Measurements from ENCODE around the gene SLC39A10. TPM values are rescaled to one million over a fixed set of nuclear protein-coding genes. Genes with fewer than 3 reads are reported as not detected.

SLC39A10 gene
- total RNA-seq, 2 experiments from 2014 or later, result 25.6 to 25.8 TPM

- no peak overlapping the region for H3K4me3 Mint-ChIP-seq
- DNase-seq (no peak), ATAC-seq (no peak)
- TF ChIP-seq CTCF (IDR thresholded peaks at IDR 0.05), result no peak
- H3K36me3 Mint-ChIP-seq (ENCODE audit: low read depth), result peaks cover 24% of the 10 kb centered on the region
- H3K4me1 Mint-ChIP-seq (ENCODE audit: low read depth), result no peaks in the 10 kb centered on the region
- POLR2A ChIA-PET, result interaction anchor here (0.6 kb wide), 1 partner anchor 1075 kb away, joined by 3 read pairs; no protein-coding TSS in a partner anchor
- H3K27ac Mint-ChIP-seq, result no peak overlapping the region
- CTCF ChIA-PET, result no interaction called here
- H3K27me3 Mint-ChIP-seq, result no peaks in the 10 kb centered on the region
- intact Hi-C loops (cut with micrococcal nuclease), result no loop called here
- H3K9me3 Mint-ChIP-seq, result no peaks in the 10 kb centered on the region
Measured at GRCh38 chr2:195709901-195710806, 53.1 kb downstream of the SLC39A10 start.

- Mint-ChIP-seq H3K4me3 (no peak overlapping the region), H3K4me1 (ENCODE audit: low read depth) (no peaks in the 10 kb centered on the region), H3K27ac (no peak overlapping the region), H3K36me3 (ENCODE audit: low read depth) (peaks cover 30% of the 10 kb centered on the region), H3K27me3 (no peaks in the 10 kb centered on the region), H3K9me3 (no peaks in the 10 kb centered on the region)
- no peak for ATAC-seq
- ChIA-PET CTCF (interaction anchor here (0.5 kb wide), 1 partner anchor 8 kb away, joined by 3 read pairs; no protein-coding TSS in a partner anchor), POLR2A (no interaction called here)
- intact Hi-C loops (cut with micrococcal nuclease), result no loop called here
- no peak for DNase-seq
- TF ChIP-seq CTCF (IDR thresholded peaks at IDR 0.05), result no peak
Measured at GRCh38 chr2:195711478-195711877, 54.5 kb downstream of the SLC39A10 start.

- no peak overlapping the region for H3K27ac Mint-ChIP-seq
Measured at GRCh38 chr2:195716466-195716865, 59.4 kb downstream of the SLC39A10 start.

GRCh38 chr2:195721042-195721441 lies 64.0 kb downstream of the SLC39A10 start:
- intact Hi-C loops (cut with micrococcal nuclease), result no loop called here
- H3K4me3 Mint-ChIP-seq, result no peak overlapping the region
- ChIA-PET POLR2A (no interaction called here), CTCF (no interaction called here)
- TF ChIP-seq CTCF (IDR thresholded peaks at IDR 0.05), result no peak
- DNase-seq (no peak), ATAC-seq (no peak)
- H3K27me3 Mint-ChIP-seq, result no peaks in the 10 kb centered on the region
- H3K36me3 Mint-ChIP-seq (ENCODE audit: low read depth), result peaks cover 22% of the 10 kb centered on the region
- no peak overlapping the region for H3K27ac Mint-ChIP-seq
- peaks cover 2% of the 10 kb centered on the region for H3K4me1 Mint-ChIP-seq (ENCODE audit: low read depth)
- no peaks in the 10 kb centered on the region for H3K9me3 Mint-ChIP-seq

More at GRCh38 chr2:195716466-195716865, 59.4 kb downstream of the SLC39A10 start:
- no peak for TF ChIP-seq CTCF (IDR thresholded peaks at IDR 0.05)
- no peak for DNase-seq
- H3K36me3 Mint-ChIP-seq (ENCODE audit: low read depth), result peaks cover 30% of the 10 kb centered on the region
- no peaks in the 10 kb centered on the region for H3K27me3 Mint-ChIP-seq
- intact Hi-C loops (cut with micrococcal nuclease), result no loop called here
- ATAC-seq, result no peak
- ChIA-PET CTCF (no interaction called here), POLR2A (no interaction called here)
- H3K9me3 Mint-ChIP-seq, result no peaks in the 10 kb centered on the region
- peaks cover 2% of the 10 kb centered on the region for H3K4me1 Mint-ChIP-seq (ENCODE audit: low read depth)
- H3K4me3 Mint-ChIP-seq, result no peak overlapping the region

- intact Hi-C loops (cut with micrococcal nuclease), result no loop called here
- Mint-ChIP-seq H3K27ac (no peak overlapping the region), H3K36me3 (ENCODE audit: low read depth) (peaks cover 16% of the 10 kb centered on the region), H3K27me3 (no peaks in the 10 kb centered on the region), H3K4me3 (no peak overlapping the region), H3K4me1 (ENCODE audit: low read depth) (peaks cover 2% of the 10 kb centered on the region), H3K9me3 (no peaks in the 10 kb centered on the region)
- no peak for TF ChIP-seq CTCF (IDR thresholded peaks at IDR 0.05)
- ChIA-PET POLR2A (no interaction called here), CTCF (no interaction called here)
- DNase-seq, result no peak
- no peak for ATAC-seq
Measured at GRCh38 chr2:195722075-195722474, 65.0 kb downstream of the SLC39A10 start.
